T-helper 1 cell (primary cell): Measurements from ENCODE around the gene ASCC3.

Source experiments
- DNase-seq, 5 donors: peaks; one replicate each; pipeline ENCODE4 v3.0.0-alpha.2; 2012 to 2020

ASCC3 gene

GRCh38 chr6:100566563-100566962 lies 314.6 kb downstream of the ASCC3 start:
- no peak for DNase-seq

GRCh38 chr6:100565439-100566104 lies 315.6 kb downstream of the ASCC3 start:
- no peak for DNase-seq

GRCh38 chr6:100559859-100560258 lies 321.3 kb downstream of the ASCC3 start:
- no peak for DNase-seq

- DNase-seq = no peak
Observed at GRCh38 chr6:100554228-100554627, 326.9 kb downstream of the ASCC3 start.

GRCh38 chr6:100553243-100553642 lies 327.9 kb downstream of the ASCC3 start:
- DNase-seq = no peak

GRCh38 chr6:100549406-100550167 lies 331.5 kb downstream of the ASCC3 start:
- no peak for DNase-seq

GRCh38 chr6:100538086-100538485 lies 343.0 kb downstream of the ASCC3 start:
- no peak for DNase-seq

- no peak for DNase-seq
Observed at GRCh38 chr6:100518588-100518987, 362.5 kb downstream of the ASCC3 start.

- DNase-seq = no peak
Observed at GRCh38 chr6:100517633-100518032, 363.5 kb downstream of the ASCC3 start.

- no peak for DNase-seq
Observed at GRCh38 chr6:100517106-100517505, 364.0 kb downstream of the ASCC3 start.

GRCh38 chr6:100514660-100515059 lies 366.5 kb downstream of the ASCC3 start:
- DNase-seq = no peak

- no peak for DNase-seq
Observed at GRCh38 chr6:100512203-100512862, 368.8 kb downstream of the ASCC3 start.

- DNase-seq = no peak
Observed at GRCh38 chr6:100509101-100509500, 372.0 kb downstream of the ASCC3 start.

- no peak for DNase-seq
Observed at GRCh38 chr6:100506651-100507050, 374.5 kb downstream of the ASCC3 start.

- no peak for DNase-seq
Observed at GRCh38 chr6:100504786-100505737, 376.1 kb downstream of the ASCC3 start.

- no peak for DNase-seq
Observed at GRCh38 chr6:100503043-100503705, 378.0 kb downstream of the ASCC3 start.

GRCh38 chr6:100493206-100493888 lies 387.8 kb downstream of the ASCC3 start:
- DNase-seq = no peak

- no peak for DNase-seq
Observed at GRCh38 chr6:100491952-100492670, 389.0 kb downstream of the ASCC3 start.

GRCh38 chr6:100490065-100490464 lies 391.1 kb downstream of the ASCC3 start:
- DNase-seq = no peak

GRCh38 chr6:100488244-100488643 lies 392.9 kb downstream of the ASCC3 start:
- no peak for DNase-seq

- DNase-seq = no peak
Observed at GRCh38 chr6:100487638-100488037, 393.5 kb downstream of the ASCC3 start.
